Cardiac septum (tissue), 1 donor: Measurements from ENCODE around the gene RNF123. TPM values are rescaled to one million over a fixed set of nuclear protein-coding genes. Genes with fewer than 3 reads are reported as not detected.
"Not testable (repeated sequence)": the region's sequence is repeated elsewhere in the genome, so short reads cannot be mapped to it uniquely, and the experiment has no call there.

Source experiments
- DNase-seq: peaks from one replicate; pipeline ENCODE4 v3.0.0-alpha.2; 2020; ENCODE audit warnings: low spot score
- intact Hi-C: fragments of 100-400 bp; cut with DNase I; formaldehyde crosslinking; loops from one replicate; pipeline ENCODE4 v1.14.0; 2022
- total RNA-seq: library from RNA; stranded (reverse); fragmentation: NEBNext Ultra II Directional; extraction: Animal tissue kit (Norgen Biotek cat#: 25700); gene quantifications from one replicate; pipeline ENCODE4 v1.2.1, GENCODE V29; 2021
- donor health status: DM: no; HTN: no; CAD: no.

RNF123 gene
- total RNA-seq, 1 donor from 2014 or later: 59.4 TPM

DNA sequence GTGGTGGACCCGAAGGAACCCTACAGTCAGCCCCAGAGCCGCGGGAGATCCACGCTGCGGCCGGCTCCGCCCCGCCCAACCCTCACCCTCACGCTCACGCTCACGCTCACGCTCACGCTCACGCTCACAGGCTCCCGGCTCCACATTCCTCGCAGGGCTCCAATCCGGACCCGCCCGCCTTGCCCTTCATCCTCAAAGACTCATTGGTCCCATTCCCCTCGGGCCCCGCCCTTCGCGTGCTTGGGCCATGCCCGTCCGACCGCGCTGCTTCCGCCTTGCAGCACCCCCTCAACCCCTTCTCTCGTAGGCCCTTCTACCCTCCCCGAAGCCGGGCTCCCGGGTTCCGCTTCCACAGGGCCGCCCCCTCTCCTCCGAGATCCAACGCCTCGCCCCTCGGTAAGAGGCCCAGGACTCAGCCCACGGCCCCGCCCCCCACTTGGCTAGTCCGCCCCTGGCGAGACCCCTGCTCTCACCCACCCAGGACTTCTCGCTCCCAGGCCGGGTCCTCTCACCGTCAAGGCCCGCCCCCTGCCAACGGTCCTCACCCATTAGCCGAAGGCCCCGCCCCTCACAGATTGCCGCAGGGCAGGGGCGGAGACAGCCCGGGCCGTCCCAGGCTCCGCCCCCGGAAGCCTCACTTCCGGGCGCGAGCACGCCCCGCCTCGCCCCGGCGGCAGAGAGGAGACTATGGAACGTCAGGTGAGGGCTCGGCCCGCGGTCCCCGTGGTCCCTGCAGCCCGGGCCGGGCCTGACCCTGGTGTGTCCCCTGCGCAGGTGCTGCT, 15.5 kb upstream of the RNF123 start, which contains the start of gene APEH:
APEH (plus strand) TSS at position 637 of the 782 bp plus-strand sequence; CDS start at position 688, 51 bp downstream.
- intact Hi-C loops: loop anchor here (5.0 kb wide), 1 partner anchor 197 kb away; no protein-coding TSS in a partner anchor
- DNase-seq: peak; percentile 97

GRCh38 chr3:49674497-49674983, 14.8 kb upstream of the RNF123 start:
- intact Hi-C loops: loop anchor here (5.0 kb wide), 1 partner anchor 197 kb away; no protein-coding TSS in a partner anchor
- no peak for DNase-seq

GRCh38 chr3:49675912-49676311, 13.4 kb upstream of the RNF123 start:
- intact Hi-C loops: no loop called here
- no peak for DNase-seq

GRCh38 chr3:49680493-49681231, 8.7 kb upstream of the RNF123 start:
- intact Hi-C loops: no loop called here
- no peak for DNase-seq

GRCh38 chr3:49681232-49681522, 8.2 kb upstream of the RNF123 start:
- DNase-seq: no peak
- intact Hi-C loops: no loop called here

- DNase-seq: no peak
- intact Hi-C loops: no loop called here
Measured at GRCh38 chr3:49681543-49681942, 7.8 kb upstream of the RNF123 start.

- no peak for DNase-seq
- intact Hi-C loops: no loop called here
Measured at GRCh38 chr3:49683162-49683561, 6.2 kb upstream of the RNF123 start.

DNA sequence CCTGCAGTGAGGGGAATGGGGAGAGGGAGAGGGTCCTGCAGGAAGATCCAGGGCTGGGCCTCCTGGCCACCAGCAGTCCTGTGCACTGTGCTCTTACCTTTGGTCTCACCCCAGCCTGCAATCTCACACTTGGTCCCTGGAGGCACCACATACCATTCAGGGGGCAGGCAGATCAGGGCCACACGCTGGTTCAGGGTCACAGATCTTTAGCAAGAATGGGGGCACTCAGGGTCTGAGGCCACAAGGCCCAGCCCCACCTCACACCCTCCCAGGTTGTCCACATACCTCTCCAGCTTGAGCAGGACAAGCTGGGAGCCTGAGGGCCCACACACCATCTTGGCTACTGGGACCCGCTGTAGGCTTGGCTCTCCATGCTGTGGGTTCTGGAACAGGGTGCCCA, 4.9 kb upstream of the RNF123 start:
- intact Hi-C loops, DNase-seq: not testable (repeated sequence)

DNA sequence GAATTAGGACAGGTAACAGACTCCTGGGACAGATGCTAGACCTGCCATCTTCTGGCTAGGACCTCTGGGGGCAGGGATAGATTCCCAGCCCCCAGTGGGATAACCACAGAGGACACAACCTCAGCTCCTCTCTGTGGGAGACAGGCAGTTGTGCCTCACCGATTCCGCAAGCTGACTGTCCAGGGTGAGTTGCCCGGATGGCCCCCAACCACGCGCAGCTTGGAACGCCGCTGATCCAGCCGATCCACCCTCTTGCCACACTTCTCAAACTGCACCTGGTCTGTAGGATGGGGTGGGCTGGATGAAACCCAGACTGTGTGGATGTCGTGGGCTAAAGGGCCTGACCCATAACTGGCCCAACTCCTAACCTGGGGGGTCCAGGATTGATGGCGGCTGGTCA, 4.3 kb upstream of the RNF123 start:
- intact Hi-C loops, DNase-seq: not testable (repeated sequence)

GRCh38 chr3:49685846-49686245, 3.5 kb upstream of the RNF123 start:
- intact Hi-C loops, DNase-seq: not testable (repeated sequence)

- intact Hi-C loops, DNase-seq: not testable (repeated sequence)
Measured at GRCh38 chr3:49686346-49686745, 3.0 kb upstream of the RNF123 start.

GRCh38 chr3:49686769-49687423, 2.5 kb upstream of the RNF123 start:
- intact Hi-C loops, DNase-seq: not testable (repeated sequence)

DNA sequence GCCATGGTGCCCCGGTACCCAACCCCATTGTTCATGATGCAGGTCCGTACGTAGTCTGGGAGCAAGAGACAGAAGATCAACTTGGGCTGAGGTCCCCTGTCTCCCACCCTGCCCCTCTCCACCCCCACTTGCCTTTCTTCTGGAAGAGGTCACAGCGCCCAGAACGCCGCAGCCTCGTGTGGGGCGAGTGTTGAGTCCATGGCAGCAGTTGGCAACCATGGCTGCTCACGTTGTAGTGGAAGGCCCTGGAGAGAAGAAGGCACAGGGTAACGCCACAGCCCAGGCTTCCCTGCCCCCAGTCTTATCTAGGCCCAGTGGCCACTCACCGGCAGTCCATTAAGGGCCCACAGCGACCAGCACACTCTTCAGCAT, 1.9 kb upstream of the RNF123 start:
- intact Hi-C loops, DNase-seq: not testable (repeated sequence)

- DNase-seq, intact Hi-C loops: not testable (repeated sequence)
Measured at GRCh38 chr3:49688338-49689045, 865 bp upstream of the RNF123 start.

DNA sequence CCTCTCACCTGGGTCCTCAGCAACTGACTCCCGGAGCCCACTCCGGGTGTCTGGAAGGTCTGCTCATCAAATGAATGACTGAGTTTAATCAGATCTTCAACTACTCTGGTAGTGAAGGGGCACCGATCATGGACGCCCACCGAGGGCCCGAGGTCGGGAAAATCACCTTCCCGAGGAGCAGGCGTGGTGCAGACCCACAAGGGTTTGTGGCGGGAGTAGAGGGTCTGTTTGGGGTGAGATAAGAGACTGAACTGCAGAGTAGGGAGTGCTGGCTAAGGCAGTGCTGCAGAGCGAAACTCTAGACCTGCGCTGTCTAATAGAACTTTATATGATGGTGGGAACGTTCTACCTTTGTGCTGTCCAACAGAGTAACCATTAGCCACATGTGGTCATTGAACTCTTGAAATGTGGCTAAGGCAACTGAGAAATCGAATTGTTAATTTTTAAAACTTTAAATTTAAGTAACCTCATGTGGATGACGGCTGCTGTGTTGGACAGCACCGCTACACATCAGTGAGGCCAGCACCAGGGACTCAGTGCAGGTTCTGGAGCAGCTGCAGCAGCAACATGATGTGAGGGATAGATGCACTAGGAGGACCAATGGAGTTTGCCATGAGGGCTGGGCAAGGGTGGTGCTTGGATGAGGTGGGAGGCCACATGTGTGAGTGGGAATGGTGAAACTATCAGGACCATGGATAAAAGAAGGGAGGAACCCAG, 709 bp downstream of the RNF123 start:
- DNase-seq, intact Hi-C loops: not testable (repeated sequence)

- DNase-seq, intact Hi-C loops: not testable (repeated sequence)
Measured at GRCh38 chr3:49690856-49691255, 1.5 kb downstream of the RNF123 start.

DNA sequence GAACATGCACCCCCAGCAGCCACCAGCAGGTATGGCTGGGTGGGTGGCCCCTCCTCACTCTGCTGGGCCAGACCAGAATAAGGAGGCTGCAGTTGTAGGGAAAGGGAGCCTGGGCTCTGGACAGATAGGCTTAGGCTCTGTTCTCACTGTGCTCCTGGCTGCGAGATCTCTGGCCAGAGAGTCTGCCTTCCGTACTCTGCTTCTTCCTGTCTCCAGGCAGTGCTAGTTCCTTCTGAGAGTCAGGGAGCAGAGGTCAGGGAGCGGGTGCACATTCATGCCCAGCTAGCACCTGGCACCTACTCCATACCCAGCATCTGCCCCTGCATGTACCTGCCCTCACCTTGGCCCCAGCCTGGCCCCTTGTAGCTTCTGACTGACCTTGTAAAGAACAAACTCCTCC, 2.1 kb downstream of the RNF123 start:
- intact Hi-C loops: not testable (repeated sequence)

DNA sequence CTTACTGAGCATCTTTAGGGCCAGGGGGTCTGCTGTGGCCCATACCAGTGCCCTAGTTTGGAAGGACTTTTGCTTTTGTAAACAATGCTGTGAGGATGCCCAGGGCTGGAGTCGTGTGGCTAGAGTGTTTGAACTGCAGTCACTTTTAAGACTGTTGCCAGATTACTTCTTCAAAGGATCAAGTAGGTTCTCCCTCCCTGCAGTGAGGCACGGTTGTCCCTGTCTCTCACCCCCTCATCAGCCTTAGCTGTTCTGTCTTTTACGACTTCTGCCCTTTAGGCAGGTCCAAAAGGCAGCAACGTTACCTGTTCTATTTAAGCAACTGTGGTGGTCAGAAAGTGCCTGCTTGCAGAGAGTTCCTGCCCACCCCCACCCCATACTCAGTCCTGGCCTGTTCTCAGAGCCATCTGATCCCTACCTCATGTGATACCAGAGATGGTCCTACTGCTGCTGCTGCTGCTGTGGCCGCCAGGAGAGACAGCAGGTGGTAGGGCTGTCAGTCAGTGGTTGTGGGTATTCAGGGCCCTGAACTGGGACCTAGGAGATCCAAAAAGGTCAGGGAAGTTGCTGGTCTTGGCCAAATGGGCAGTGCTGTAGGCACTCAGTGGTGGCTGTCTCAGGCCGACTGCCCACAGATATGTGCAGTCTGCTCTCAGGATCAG, 5.2 kb downstream of the RNF123 start:
- intact Hi-C loops, DNase-seq: not testable (repeated sequence)

More for the DNA sequence above, 2.1 kb downstream of the RNF123 start:
- DNase-seq: not testable (repeated sequence)
